HG03135 (cell line): ENCODE data around the gene ATP5PD.
A peak's percentile ranks its signal among the peaks of the same experiment; 100 is the strongest.
"Not testable (repeated sequence)": the region's sequence is repeated elsewhere in the genome, so short reads cannot be mapped to it uniquely, and the experiment has no call there.

ENCODE experiments used
- ATAC-seq: cut with Tn5 transposase; IDR thresholded peaks from one replicate; pipeline ENCODE4 v1.9.1; 2021; ENCODE audit warnings: mild to moderate bottlenecking, moderate library complexity; ENCODE audit not compliant: unreplicated experiment

ATP5PD gene

GRCh38 chr17:75025398-75025734 is 21.4 kb downstream of the ATP5PD start:
- ATAC-seq = not testable (repeated sequence)

GRCh38 chr17:75024686-75025397 is 21.9 kb downstream of the ATP5PD start:
- no peak for ATAC-seq

- ATAC-seq = no peak
These were observed 26.2 kb downstream of the ATP5PD start for GRCh38 chr17:75020331-75021110.

GRCh38 chr17:75019710-75020109 is 27.1 kb downstream of the ATP5PD start:
- ATAC-seq = no peak

- no peak for ATAC-seq
These were observed 27.6 kb downstream of the ATP5PD start for GRCh38 chr17:75019146-75019545.

- ATAC-seq = no peak
These were observed 33.6 kb downstream of the ATP5PD start for GRCh38 chr17:75013092-75013559.

- ATAC-seq = peak; percentile 87
These were observed 34.2 kb downstream of the ATP5PD start, which contains the start of gene MRPL58 for GRCh38 chr17:75012346-75013091. MRPL58 (plus strand) TSS chr17:75012670; CDS start chr17:75012687, 17 bp downstream.

- no peak for ATAC-seq
These were observed 34.7 kb downstream of the ATP5PD start for GRCh38 chr17:75012096-75012345.

- ATAC-seq = no peak
These were observed 35.2 kb downstream of the ATP5PD start for GRCh38 chr17:75011401-75012095.

- no peak for ATAC-seq
These were observed 35.9 kb downstream of the ATP5PD start for GRCh38 chr17:75010683-75011400.

- no peak for ATAC-seq
These were observed 37.5 kb downstream of the ATP5PD start for GRCh38 chr17:75009139-75009724.

- no peak for ATAC-seq
These were observed 38.4 kb downstream of the ATP5PD start for GRCh38 chr17:75008373-75008772.

GRCh38 chr17:75006653-75007052 is 40.1 kb downstream of the ATP5PD start:
- no peak for ATAC-seq

GRCh38 chr17:75006084-75006483 is 40.7 kb downstream of the ATP5PD start:
- not testable (repeated sequence) for ATAC-seq

- ATAC-seq = no peak
These were observed 41.5 kb downstream of the ATP5PD start for GRCh38 chr17:75005291-75005690.

GRCh38 chr17:75004371-75004770 is 42.4 kb downstream of the ATP5PD start:
- ATAC-seq = no peak

- no peak for ATAC-seq
These were observed 42.8 kb downstream of the ATP5PD start for GRCh38 chr17:75003957-75004355.

GRCh38 chr17:75003070-75003956 is 43.5 kb downstream of the ATP5PD start:
- ATAC-seq = no peak
